GM23338 (cell line): Measurements from ENCODE around the gene MAD1L1.
"Not testable (repeated sequence)": the region's sequence is repeated elsewhere in the genome, so short reads cannot be mapped to it uniquely, and the experiment has no call there.

Experiments
- NANOG ChIP-seq: IDR thresholded peaks from 2 replicates; pipeline ENCODE4 v1.6.1; 2016; ENCODE audit warnings: antibody characterized with exemption, borderline replicate concordance
- POLR2AphosphoS5 ChIP-seq: IDR thresholded peaks from 2 replicates; pipeline ENCODE4 v1.6.1; 2016; ENCODE audit warnings: antibody characterized with exemption, low read depth
- TF ChIP-seq, protein P1 (sequence below), 2 experiments: fragments of 200-600 bp in 1 of 2; sonication (generic) in 1 of 2; conservative IDR thresholded peaks; 2 replicates each; pipeline versions ENCODE4 v1.5.1 to v1.6.1; 2016 to 2017; ENCODE audit warnings: antibody characterized with exemption in 2 of 2, low read depth in 2 of 2, mild to moderate bottlenecking in 2 of 2, moderate library complexity in 1 of 2

DNA sequence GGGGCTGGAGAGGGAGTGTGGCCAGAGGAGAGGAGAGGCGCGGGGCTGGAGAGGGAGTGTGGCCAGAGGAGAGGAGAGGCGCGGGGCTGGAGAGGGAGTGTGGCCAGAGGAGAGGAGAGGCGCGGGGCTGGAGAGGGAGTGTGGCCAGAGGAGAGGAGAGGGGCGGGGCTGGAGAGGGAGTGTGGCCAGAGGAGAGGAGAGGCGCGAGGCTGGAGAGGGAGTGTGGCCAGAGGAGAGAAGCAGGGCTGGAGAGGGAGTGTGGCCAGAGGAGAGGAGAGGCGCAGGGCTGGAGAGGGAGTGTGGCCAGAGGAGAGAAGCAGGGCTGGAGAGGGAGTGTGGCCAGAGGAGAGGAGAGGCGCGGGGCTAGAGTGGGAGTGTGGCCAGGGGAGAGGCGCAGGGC, 174.5 kb downstream of the MAD1L1 start:
- TF ChIP-seq, protein P1, sequence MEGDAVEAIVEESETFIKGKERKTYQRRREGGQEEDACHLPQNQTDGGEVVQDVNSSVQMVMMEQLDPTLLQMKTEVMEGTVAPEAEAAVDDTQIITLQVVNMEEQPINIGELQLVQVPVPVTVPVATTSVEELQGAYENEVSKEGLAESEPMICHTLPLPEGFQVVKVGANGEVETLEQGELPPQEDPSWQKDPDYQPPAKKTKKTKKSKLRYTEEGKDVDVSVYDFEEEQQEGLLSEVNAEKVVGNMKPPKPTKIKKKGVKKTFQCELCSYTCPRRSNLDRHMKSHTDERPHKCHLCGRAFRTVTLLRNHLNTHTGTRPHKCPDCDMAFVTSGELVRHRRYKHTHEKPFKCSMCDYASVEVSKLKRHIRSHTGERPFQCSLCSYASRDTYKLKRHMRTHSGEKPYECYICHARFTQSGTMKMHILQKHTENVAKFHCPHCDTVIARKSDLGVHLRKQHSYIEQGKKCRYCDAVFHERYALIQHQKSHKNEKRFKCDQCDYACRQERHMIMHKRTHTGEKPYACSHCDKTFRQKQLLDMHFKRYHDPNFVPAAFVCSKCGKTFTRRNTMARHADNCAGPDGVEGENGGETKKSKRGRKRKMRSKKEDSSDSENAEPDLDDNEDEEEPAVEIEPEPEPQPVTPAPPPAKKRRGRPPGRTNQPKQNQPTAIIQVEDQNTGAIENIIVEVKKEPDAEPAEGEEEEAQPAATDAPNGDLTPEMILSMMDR (conservative IDR thresholded peaks at IDR 0.05; ENCODE audit: low read depth in 2 of 2): not testable (repeated sequence)
- TF ChIP-seq POLR2AphosphoS5, NANOG: not testable (repeated sequence)
